Stimulated activated memory B cell treated with anti-CD40 and anti-IgM and Interleukin-4, amounts not matched to agents 10 μg/mL and 1 μg/mL and 100 μg/mL, for 72 hours (primary cell): Measurements from ENCODE around the gene FGFR3.

Source experiments
- ATAC-seq: fragments of 150-1000 bp; cut with Tn5 transposase; 2 replicates; pipeline ENCODE4 v1.10.0; 2021
- H3K27ac Mint-ChIP-seq: one replicate; pipeline ENCODE4 v1.8.0; 2022; ENCODE audit warnings: mild to moderate bottlenecking, mixed read lengths
- H3K27me3 Mint-ChIP-seq: one replicate; pipeline ENCODE4 v1.8.0; 2022; ENCODE audit warnings: mixed read lengths
- H3K36me3 Mint-ChIP-seq: one replicate; pipeline ENCODE4 v1.8.0; 2022; ENCODE audit warnings: mixed read lengths
- H3K4me1 Mint-ChIP-seq: one replicate; pipeline ENCODE4 v1.8.0; 2022; ENCODE audit warnings: mixed read lengths
- H3K4me3 Mint-ChIP-seq: one replicate; pipeline ENCODE4 v1.8.0; 2022; ENCODE audit warnings: mild to moderate bottlenecking, moderate library complexity, mixed read lengths
- H3K9me3 Mint-ChIP-seq: one replicate; pipeline ENCODE4 v1.8.0; 2022; ENCODE audit warnings: mixed read lengths

Gene FGFR3

DNA sequence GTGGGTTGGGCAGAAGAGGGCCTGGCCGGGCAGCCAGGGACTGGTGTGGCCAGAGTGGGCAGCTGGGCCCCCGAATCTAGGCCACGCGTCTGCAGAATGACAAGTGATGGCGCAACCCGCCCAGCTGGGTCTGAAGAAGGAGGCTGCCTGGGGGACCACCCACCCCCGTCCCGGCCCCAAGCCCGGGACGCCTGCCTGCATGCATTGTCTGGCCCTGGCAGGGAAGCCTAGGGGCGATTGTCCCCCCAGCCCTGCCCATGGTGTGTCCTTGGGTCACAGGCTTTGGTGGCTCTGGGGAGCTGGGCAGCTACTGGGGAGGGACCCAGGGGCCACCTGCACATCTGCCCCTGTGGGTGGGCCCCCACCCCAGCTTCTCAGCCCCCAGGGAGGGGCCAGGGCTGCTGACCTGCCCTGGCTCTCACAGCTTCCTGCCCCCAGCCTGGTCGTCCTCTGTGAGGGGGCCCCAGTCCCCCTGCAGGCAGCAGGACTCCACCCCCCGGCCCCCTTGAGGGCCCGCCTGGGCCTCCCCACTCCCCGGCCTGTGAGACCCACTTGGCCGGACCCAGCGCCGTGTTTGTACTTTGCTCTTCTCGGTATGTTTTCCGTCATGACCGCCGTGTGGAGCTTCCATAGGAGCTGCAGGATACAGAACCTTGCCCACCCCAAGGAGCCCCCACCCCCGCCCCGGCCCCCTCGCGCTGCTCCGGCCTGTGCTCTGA lies 4.9 kb downstream of the FGFR3 start:
- H3K27me3 Mint-ChIP-seq: peaks cover 59% of the 10 kb centered on the region
- no peaks in the 10 kb centered on the region for H3K36me3 Mint-ChIP-seq
- no peak overlapping the region for H3K4me3 Mint-ChIP-seq
- H3K4me1 Mint-ChIP-seq: peaks cover 6% of the 10 kb centered on the region
- ATAC-seq: no peak
- no peaks in the 10 kb centered on the region for H3K9me3 Mint-ChIP-seq
- no peak overlapping the region for H3K27ac Mint-ChIP-seq

DNA sequence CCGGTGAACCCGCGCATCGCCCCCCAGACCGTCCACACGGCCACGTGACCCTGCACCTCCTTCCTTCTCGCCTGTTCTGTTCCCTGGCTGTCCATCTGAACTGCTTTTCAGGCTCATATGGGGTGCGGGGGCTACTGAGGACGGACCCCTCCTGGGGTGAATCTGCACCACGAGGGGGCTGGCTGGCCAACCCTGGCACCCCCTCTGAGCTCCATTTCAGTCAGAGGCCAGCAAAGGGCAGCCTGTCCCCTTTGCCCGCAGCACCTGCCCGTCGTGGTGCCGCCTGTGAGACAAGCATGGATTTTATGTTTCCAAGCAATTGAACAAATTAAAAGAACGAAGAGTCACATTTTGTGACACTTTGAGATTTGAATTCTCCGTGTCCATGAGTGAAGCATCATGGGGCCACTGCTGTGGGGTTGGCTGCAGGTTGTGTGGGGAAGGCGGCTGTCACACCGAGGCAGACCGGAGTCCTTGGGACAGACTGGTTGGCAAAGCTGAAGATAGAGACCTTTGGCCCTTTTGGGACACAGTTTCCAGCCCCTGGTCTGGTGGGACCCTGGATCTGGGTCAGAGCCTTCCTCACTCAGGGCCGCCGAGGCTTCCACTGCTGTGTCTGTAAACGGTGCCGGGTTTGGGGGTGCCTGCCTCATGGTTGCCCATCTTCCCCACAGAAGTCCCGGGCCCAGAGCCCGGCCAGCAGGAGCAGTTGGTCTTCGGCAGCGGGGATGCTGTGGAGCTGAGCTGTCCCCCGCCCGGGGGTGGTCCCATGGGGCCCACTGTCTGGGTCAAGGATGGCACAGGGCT lies 5.7 kb downstream of the FGFR3 start:
- H3K27ac Mint-ChIP-seq: no peak overlapping the region
- no peaks in the 10 kb centered on the region for H3K9me3 Mint-ChIP-seq
- H3K27me3 Mint-ChIP-seq: peaks cover 67% of the 10 kb centered on the region
- peaks cover 6% of the 10 kb centered on the region for H3K4me1 Mint-ChIP-seq
- H3K4me3 Mint-ChIP-seq: no peak overlapping the region
- no peaks in the 10 kb centered on the region for H3K36me3 Mint-ChIP-seq
- no peak for ATAC-seq

DNA sequence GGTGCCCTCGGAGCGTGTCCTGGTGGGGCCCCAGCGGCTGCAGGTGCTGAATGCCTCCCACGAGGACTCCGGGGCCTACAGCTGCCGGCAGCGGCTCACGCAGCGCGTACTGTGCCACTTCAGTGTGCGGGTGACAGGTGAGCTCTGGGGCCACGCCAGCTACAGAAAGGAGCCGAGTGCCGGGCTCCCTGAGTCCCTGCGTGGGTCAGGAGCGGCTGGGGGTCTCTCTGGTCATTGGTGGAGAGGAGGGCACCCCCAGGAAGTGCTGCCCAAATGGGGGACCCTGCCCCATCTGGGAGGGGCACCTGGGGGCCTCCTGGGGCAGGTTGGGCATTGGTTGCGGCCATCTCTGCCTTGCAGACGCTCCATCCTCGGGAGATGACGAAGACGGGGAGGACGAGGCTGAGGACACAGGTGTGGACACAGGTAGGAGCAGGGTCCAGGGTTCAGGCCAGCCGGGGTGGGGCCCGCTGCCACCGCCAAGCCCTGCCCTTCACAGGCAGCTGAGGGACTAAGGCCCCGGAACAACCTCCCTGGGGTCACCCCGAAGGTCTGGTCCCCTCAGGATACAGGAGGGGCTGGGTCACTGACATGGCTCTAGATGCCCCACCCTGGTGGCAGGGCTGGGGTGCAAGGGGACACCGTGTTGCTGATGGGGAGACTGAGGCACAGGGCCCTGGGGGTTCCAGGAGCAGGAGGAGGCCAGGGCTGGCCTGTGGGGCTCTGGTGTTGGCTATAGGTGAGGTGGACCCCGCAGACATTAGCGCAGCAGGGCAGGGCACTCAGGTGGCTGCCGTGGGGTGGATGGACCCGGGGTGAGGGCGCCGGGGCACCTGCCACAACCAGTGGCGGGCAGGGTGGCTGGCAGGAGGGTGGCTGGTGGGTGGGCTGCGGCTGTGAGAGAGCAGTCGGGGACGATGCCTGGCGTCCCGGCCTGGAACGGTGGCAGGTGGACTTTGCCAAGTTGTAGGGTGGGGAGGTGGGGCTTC lies 6.6 kb downstream of the FGFR3 start:
- no peak overlapping the region for H3K27ac Mint-ChIP-seq
- peaks cover 76% of the 10 kb centered on the region for H3K27me3 Mint-ChIP-seq
- H3K4me3 Mint-ChIP-seq: no peak overlapping the region
- H3K4me1 Mint-ChIP-seq: peaks cover 6% of the 10 kb centered on the region
- no peaks in the 10 kb centered on the region for H3K36me3 Mint-ChIP-seq
- H3K9me3 Mint-ChIP-seq: no peaks in the 10 kb centered on the region
- no peak for ATAC-seq

DNA sequence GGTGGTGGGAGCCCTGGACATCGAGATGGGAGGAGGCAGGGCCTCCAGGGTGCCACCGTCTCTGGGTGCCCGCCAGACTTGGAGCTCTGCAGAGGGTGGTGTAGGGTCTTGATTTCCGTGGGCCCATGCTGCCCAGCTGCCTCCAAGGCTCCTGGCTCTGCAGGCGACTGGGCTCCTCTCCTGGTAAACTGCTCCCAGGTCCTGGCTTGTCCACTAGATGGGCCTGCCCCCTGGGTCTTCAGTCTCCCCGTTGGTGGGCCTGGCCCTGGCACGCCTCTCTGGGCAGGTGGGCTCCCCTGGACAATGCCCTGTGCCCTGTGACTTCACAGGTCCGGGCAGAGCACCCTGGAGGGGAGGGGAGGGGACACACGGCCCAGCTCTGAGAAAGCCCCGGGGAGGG lies 7.7 kb downstream of the FGFR3 start:
- no peak for ATAC-seq
- Mint-ChIP-seq H3K4me3 (no peak overlapping the region), H3K27me3 (peaks cover 80% of the 10 kb centered on the region), H3K9me3 (no peaks in the 10 kb centered on the region), H3K4me1 (peaks cover 6% of the 10 kb centered on the region), H3K36me3 (no peaks in the 10 kb centered on the region), H3K27ac (no peak overlapping the region)

DNA sequence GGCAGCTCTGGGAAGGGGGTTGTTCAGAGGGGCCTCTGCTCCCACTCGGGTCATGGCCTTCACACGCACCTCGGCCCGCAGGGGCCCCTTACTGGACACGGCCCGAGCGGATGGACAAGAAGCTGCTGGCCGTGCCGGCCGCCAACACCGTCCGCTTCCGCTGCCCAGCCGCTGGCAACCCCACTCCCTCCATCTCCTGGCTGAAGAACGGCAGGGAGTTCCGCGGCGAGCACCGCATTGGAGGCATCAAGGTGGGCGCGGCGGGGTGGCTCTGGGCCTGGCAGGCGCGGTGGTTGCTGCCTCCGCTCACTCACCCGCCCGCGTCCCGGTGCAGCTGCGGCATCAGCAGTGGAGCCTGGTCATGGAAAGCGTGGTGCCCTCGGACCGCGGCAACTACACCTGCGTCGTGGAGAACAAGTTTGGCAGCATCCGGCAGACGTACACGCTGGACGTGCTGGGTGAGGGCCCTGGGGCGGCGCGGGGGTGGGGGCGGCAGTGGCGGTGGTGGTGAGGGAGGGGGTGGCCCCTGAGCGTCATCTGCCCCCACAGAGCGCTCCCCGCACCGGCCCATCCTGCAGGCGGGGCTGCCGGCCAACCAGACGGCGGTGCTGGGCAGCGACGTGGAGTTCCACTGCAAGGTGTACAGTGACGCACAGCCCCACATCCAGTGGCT lies 8.3 kb downstream of the FGFR3 start:
- ATAC-seq: no peak

DNA sequence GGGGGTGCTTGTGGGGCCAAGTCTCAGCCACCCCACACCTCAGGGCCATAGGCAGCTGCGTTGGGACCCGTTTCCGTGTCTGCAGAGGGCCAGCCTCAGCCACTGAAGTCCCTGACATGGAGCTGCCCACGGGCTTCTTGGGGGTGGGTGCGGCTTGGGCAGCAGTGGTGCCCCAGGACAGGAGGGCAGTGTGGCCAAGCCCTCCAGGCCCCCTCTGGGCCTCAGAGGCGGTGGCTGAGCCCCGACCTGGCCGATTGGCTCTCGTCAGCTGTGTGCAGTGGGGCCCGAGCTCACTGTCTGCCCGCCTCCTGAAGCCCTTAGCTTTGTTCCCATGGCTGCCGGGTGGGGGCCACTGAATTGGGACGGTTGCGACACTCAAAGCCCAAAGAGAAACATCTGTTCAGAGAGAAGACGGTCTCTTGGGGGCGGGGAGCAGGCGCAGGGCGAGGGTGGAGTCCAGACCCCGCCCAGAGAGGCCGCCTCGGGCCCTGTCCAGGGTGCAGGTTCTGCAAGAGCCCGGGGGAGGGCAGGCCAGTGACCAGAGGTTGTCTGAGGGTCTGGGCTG lies 9.1 kb downstream of the FGFR3 start:
- Mint-ChIP-seq H3K4me1 (no peaks in the 10 kb centered on the region), H3K4me3 (no peak overlapping the region)

More for the DNA sequence above, 8.3 kb downstream of the FGFR3 start:
- Mint-ChIP-seq H3K36me3 (no peaks in the 10 kb centered on the region), H3K27ac (no peak overlapping the region), H3K4me1 (peaks cover 4% of the 10 kb centered on the region), H3K4me3 (no peak overlapping the region), H3K9me3 (no peaks in the 10 kb centered on the region), H3K27me3 (peaks cover 75% of the 10 kb centered on the region)

DNA sequence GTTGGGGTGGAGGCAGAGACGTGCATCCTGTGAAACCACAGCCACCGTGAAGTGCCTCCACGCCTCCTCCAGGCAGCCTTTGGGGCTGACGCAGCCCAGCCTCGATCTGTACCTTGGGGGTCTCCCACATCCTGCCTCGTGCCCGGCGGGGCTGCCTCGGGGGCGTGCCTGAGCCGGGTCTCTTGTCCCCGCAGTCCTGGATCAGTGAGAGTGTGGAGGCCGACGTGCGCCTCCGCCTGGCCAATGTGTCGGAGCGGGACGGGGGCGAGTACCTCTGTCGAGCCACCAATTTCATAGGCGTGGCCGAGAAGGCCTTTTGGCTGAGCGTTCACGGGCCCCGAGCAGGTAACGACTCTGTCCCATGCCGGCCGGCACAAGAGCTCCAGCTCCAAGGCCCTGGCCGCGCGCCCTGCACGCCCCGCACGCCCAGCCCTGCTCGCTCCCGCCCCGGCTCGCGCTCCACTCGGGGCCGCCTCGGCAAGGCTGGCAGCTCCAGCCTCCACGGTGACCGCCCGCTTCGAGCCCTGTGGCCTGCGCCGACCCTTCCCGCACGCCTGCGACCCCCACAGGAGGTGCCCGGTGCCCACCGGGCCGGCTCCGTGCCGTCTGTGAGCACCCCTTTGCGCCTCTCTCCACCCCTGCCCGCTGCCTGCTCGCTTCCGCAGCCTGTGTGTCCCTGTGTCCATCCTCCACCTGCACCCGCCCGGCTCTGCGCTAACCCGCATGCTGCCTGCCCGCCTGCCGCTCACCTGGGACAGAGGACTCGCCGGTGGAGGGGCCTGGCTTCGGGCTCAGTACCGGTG lies 9.8 kb downstream of the FGFR3 start:
- no peak overlapping the region for H3K27ac Mint-ChIP-seq
- peaks cover 60% of the 10 kb centered on the region for H3K27me3 Mint-ChIP-seq
- peak; percentile 21 for ATAC-seq
- H3K4me3 Mint-ChIP-seq: no peak overlapping the region
- H3K4me1 Mint-ChIP-seq: no peaks in the 10 kb centered on the region
- no peaks in the 10 kb centered on the region for H3K36me3 Mint-ChIP-seq
- H3K9me3 Mint-ChIP-seq: no peaks in the 10 kb centered on the region

More for the DNA sequence above, 9.1 kb downstream of the FGFR3 start:
- no peak for ATAC-seq
- Mint-ChIP-seq H3K36me3 (no peaks in the 10 kb centered on the region), H3K27me3 (peaks cover 67% of the 10 kb centered on the region), H3K27ac (no peak overlapping the region), H3K9me3 (no peaks in the 10 kb centered on the region)

DNA sequence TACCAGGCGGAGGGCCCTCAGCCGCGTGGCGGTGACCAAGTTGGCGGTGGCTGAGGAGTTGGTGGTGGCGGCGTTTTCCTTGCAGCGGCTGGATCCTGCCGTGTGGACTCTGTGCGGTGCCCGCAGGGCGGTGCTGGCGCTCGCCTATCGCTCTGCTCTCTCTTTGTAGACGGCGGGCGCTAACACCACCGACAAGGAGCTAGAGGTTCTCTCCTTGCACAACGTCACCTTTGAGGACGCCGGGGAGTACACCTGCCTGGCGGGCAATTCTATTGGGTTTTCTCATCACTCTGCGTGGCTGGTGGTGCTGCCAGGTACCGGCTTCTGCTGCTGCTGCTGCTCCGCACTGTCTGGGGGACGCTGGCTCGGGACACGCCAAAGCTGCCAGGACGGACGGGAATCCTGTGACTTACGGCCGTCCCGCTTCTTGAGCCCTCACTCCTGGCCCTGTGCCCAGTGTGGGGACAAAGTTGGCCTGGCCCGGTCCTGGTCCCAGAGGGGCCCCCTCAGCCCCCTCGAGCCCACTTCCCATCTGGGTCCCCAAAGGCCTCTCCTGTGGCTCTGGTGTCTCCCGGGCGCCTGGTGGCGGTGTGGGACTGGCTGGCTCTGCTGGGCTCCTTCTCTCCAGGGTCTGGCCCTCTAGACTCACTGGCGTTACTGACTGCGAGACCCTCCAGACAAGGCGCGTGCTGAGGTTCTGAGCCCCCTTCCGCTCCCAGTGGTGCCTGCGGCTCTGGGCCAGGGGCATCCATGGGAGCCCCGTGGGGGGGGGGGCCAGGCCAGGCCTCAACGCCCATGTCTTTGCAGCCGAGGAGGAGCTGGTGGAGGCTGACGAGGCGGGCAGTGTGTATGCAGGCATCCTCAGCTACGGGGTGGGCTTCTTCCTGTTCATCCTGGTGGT lies 10.7 kb downstream of the FGFR3 start:
- no peaks in the 10 kb centered on the region for H3K4me1 Mint-ChIP-seq
- H3K27ac Mint-ChIP-seq: no peak overlapping the region
- H3K36me3 Mint-ChIP-seq: no peaks in the 10 kb centered on the region
- H3K4me3 Mint-ChIP-seq: no peak overlapping the region
- no peaks in the 10 kb centered on the region for H3K9me3 Mint-ChIP-seq
- no peak for ATAC-seq
- peaks cover 51% of the 10 kb centered on the region for H3K27me3 Mint-ChIP-seq

DNA sequence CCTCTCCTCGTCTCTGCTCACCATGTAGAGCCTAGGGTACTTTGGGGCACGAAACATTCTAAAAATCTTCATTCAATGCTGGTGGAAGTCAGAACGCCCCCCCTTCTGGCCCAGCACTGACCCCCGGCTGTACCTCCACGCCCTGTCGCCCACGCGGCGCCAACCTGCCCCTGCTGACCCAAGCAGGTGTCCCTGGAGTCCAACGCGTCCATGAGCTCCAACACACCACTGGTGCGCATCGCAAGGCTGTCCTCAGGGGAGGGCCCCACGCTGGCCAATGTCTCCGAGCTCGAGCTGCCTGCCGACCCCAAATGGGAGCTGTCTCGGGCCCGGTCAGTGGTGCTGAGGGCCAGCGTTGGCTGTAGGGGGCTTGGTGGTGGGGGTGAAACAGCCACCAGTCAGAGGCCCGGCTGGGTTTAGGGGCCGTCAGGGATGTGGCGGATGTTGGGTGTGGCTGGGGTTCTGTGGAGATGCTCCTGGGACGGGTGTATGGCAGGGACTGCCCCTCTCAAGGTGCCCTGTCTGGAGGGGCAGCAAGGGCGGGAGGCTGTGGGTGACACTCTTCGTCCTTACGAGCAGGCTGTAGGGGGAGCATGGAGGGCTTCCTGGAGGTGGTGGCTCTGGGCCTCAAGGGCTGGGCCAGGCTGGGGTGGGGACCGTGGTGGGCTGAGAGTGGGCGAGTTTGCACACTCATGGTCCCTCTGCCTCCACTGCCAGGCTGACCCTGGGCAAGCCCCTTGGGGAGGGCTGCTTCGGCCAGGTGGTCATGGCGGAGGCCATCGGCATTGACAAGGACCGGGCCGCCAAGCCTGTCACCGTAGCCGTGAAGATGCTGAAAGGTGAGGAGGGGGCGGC lies 11.8 kb downstream of the FGFR3 start:
- no peaks in the 10 kb centered on the region for H3K36me3 Mint-ChIP-seq

DNA sequence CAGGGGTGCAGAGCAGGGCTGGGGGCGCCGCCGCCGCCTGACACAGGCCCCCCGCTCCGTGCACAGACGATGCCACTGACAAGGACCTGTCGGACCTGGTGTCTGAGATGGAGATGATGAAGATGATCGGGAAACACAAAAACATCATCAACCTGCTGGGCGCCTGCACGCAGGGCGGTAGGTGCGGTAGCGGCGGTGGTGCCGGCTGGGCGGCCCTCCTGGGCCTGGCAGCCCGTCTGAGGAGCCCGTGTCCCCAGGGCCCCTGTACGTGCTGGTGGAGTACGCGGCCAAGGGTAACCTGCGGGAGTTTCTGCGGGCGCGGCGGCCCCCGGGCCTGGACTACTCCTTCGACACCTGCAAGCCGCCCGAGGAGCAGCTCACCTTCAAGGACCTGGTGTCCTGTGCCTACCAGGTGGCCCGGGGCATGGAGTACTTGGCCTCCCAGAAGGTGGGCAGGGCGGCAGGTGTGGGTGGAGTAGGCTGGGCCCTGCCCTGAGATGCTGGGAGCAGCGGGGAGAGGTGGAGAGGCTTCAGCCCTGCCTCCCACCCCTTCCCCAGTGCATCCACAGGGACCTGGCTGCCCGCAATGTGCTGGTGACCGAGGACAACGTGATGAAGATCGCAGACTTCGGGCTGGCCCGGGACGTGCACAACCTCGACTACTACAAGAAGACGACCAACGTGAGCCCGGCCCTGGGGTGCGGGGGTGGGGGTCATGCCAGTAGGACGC lies 12.6 kb downstream of the FGFR3 start:
- H3K4me1 Mint-ChIP-seq: no peaks in the 10 kb centered on the region
- no peaks in the 10 kb centered on the region for H3K9me3 Mint-ChIP-seq
- peaks cover 32% of the 10 kb centered on the region for H3K27me3 Mint-ChIP-seq
- H3K36me3 Mint-ChIP-seq: no peaks in the 10 kb centered on the region
- no peak overlapping the region for H3K27ac Mint-ChIP-seq
- no peak overlapping the region for H3K4me3 Mint-ChIP-seq
- no peak for ATAC-seq

More for the DNA sequence above, 11.8 kb downstream of the FGFR3 start:
- no peak overlapping the region for H3K4me3 Mint-ChIP-seq
- H3K27ac Mint-ChIP-seq: no peak overlapping the region
- peaks cover 40% of the 10 kb centered on the region for H3K27me3 Mint-ChIP-seq
- no peaks in the 10 kb centered on the region for H3K4me1 Mint-ChIP-seq
- no peak for ATAC-seq
- no peaks in the 10 kb centered on the region for H3K9me3 Mint-ChIP-seq

DNA sequence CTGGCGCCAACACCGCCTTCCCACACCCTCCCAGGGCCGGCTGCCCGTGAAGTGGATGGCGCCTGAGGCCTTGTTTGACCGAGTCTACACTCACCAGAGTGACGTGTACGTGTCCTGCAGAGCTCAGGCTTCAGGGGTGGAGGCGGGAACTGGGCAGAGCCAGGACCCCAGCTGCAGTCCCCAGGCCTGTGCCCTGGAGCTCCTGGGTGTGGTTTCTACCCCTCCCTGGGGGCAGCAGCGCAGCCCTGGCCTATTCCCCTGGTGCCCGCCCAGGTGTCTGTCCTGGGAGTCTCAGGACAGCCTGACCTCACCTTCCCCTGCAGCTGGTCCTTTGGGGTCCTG lies 13.1 kb downstream of the FGFR3 start:
- no peaks in the 10 kb centered on the region for H3K9me3 Mint-ChIP-seq
- no peaks in the 10 kb centered on the region for H3K36me3 Mint-ChIP-seq
- H3K4me1 Mint-ChIP-seq: no peaks in the 10 kb centered on the region
- peaks cover 27% of the 10 kb centered on the region for H3K27me3 Mint-ChIP-seq
- H3K4me3 Mint-ChIP-seq: no peak overlapping the region
- ATAC-seq: no peak
- no peak overlapping the region for H3K27ac Mint-ChIP-seq
